Neural cell (in vitro differentiated cells): Measurements from ENCODE around the gene HPN. TPM values are rescaled to one million over a fixed set of nuclear protein-coding genes. Genes with fewer than 3 reads are reported as not detected.

ENCODE experiments used
- H2AFZ ChIP-seq: fragments of 200-600, 300-800 bp; sonication (generic), shearing (Covaris generic); 2 replicates; pipeline ENCODE4 v1.6.0; 2014; ENCODE audit warnings: low read depth, mild to moderate bottlenecking, antibody characterized with exemption, low read length, moderate library complexity
- H3F3A ChIP-seq: fragments of 200-600 bp; shearing (Covaris generic); 2 replicates; pipeline ENCODE4 v1.6.1; 2016; ENCODE audit warnings: mild to moderate bottlenecking, moderate library complexity, mixed read lengths, antibody characterized with exemption, low read length; ENCODE audit not compliant: insufficient read depth, poor library complexity, severe bottlenecking
- H3K27ac ChIP-seq: fragments of 200-600, 300-800 bp; sonication (generic), shearing (Covaris generic); 2 replicates; pipeline ENCODE4 v1.5.1; 2014; ENCODE audit warnings: mild to moderate bottlenecking, low read length, moderate library complexity
- H3K27me3 ChIP-seq: fragments of 300-800, 200-600 bp; sonication (generic), shearing (Covaris generic); 2 replicates; pipeline ENCODE4 v1.6.0; 2014; ENCODE audit warnings: mild to moderate bottlenecking, low read depth, low read length, moderate library complexity; ENCODE audit not compliant: insufficient read depth
- H3K36me3 ChIP-seq: fragments of 300-800, 200-600 bp; sonication (generic), shearing (Covaris generic); 2 replicates; pipeline ENCODE4 v1.5.1; 2014; ENCODE audit warnings: mild to moderate bottlenecking, antibody characterized with exemption, low read length, moderate library complexity; ENCODE audit not compliant: insufficient read depth
- H3K4me2 ChIP-seq: fragments of 300-800, 200-600 bp; sonication (generic), shearing (Covaris generic); 2 replicates; pipeline ENCODE4 v1.6.0; 2014; ENCODE audit warnings: mild to moderate bottlenecking, low read length
- H3K4me3 ChIP-seq: fragments of 300-800, 200-600 bp; sonication (generic), shearing (Covaris generic); 2 replicates; pipeline ENCODE4 v1.5.1; 2014; ENCODE audit warnings: mild to moderate bottlenecking, low read length, moderate library complexity
- H3K79me2 ChIP-seq: fragments of 200-600 bp; shearing (Covaris generic); replicated peaks from 2 replicates; pipeline ENCODE4 v1.6.0; 2014; ENCODE audit warnings: mild to moderate bottlenecking, low read length, moderate library complexity; ENCODE audit not compliant: insufficient read depth
- H3K9ac ChIP-seq: fragments of 300-800, 200-600 bp; sonication (generic), shearing (Covaris generic); 2 replicates; pipeline ENCODE4 v1.6.1; 2016; ENCODE audit warnings: mild to moderate bottlenecking, low read length, mixed read lengths
- H3K9me2 ChIP-seq: fragments of 200-600 bp; shearing (Covaris generic); 2 replicates; pipeline ENCODE4 v1.6.1; 2016; ENCODE audit warnings: mild to moderate bottlenecking, low read length, mixed read lengths; ENCODE audit not compliant: insufficient read depth
- H3K9me3 ChIP-seq: fragments of 200-600, 300-800 bp; sonication (generic), shearing (Covaris generic); 2 replicates; pipeline ENCODE4 v1.6.1; 2016; ENCODE audit warnings: mild to moderate bottlenecking, mixed run types, low read length, moderate library complexity, mixed read lengths
- H4K20me1 ChIP-seq: fragments of 200-600 bp; shearing (Covaris generic); 2 replicates; pipeline ENCODE4 v1.6.1; 2016; ENCODE audit warnings: mild to moderate bottlenecking, mixed run types; ENCODE audit not compliant: insufficient read depth
- EP300 ChIP-seq: fragments of 450-650 bp; conservative IDR thresholded peaks from 2 replicates; pipeline ENCODE4 v1.6.1; 2014; ENCODE audit warnings: antibody characterized with exemption, mild to moderate bottlenecking, moderate library complexity; ENCODE audit not compliant: poor library complexity, severe bottlenecking
- EZH2 ChIP-seq: fragments of 200-600, 300-800 bp; shearing (Covaris generic), sonication (generic); IDR thresholded peaks from 2 replicates; pipeline ENCODE4 v1.6.1; 2014; ENCODE audit warnings: antibody characterized with exemption, low read length, borderline replicate concordance, mild to moderate bottlenecking; ENCODE audit not compliant: insufficient read depth, poor library complexity, severe bottlenecking
- MXI1 ChIP-seq: fragments of 450-650 bp; conservative IDR thresholded peaks from 2 replicates; pipeline ENCODE4 v1.6.1; 2014; ENCODE audit warnings: antibody characterized with exemption, mild to moderate bottlenecking; ENCODE audit not compliant: poor library complexity, severe bottlenecking
- POLR2AphosphoS5 ChIP-seq: IDR thresholded peaks from 2 replicates; pipeline ENCODE4 v1.6.1; 2012
- RAD21 ChIP-seq: fragments of 450-650 bp; conservative IDR thresholded peaks from 2 replicates; pipeline ENCODE4 v1.6.1; 2014; ENCODE audit warnings: antibody characterized with exemption, mild to moderate bottlenecking, moderate library complexity
- SMC3 ChIP-seq: fragments of 450-650 bp; conservative IDR thresholded peaks from 2 replicates; pipeline ENCODE4 v1.6.1; 2014; ENCODE audit warnings: antibody characterized with exemption, mild to moderate bottlenecking, moderate library complexity; ENCODE audit not compliant: poor library complexity
- TAF1 ChIP-seq: IDR thresholded peaks from 2 replicates; pipeline ENCODE4 v1.6.1; 2012; ENCODE audit warnings: low read depth
- polyA plus RNA-seq: library from polyadenylated mRNA; depleted of rRNA; stranded (reverse); fragments of >200 nt; gene quantifications from 2 replicates; pipeline ENCODE4 v1.2.3, GENCODE V29; 2014
- TF ChIP-seq, protein P1 (sequence below): fragments of 450-650 bp; IDR thresholded peaks from 2 replicates; pipeline ENCODE4 v1.5.1; 2014; ENCODE audit warnings: antibody characterized with exemption, mild to moderate bottlenecking, moderate library complexity; ENCODE audit not compliant: poor library complexity, severe bottlenecking
- TF ChIP-seq, protein P2 (sequence below): IDR thresholded peaks from 2 replicates; pipeline ENCODE4 v1.6.1; 2012; ENCODE audit warnings: borderline replicate concordance

The HPN gene
- polyA plus RNA-seq, 1 donor from 2014 or later = 0.15 TPM

GRCh38 chr19:35076026-35076370 lies 34.5 kb downstream of the HPN start:
- no peaks in the 10 kb centered on the region for H3K79me2 ChIP-seq
- no peak overlapping the region for H3K27ac ChIP-seq
- no peak overlapping the region for H3K9ac ChIP-seq
- no peaks in the 10 kb centered on the region for H3K36me3 ChIP-seq
- no peak overlapping the region for H2AFZ ChIP-seq
- H4K20me1 ChIP-seq = no peaks in the 10 kb centered on the region
- H3K9me2 ChIP-seq = no peaks in the 10 kb centered on the region
- TF ChIP-seq EP300 = no peak
- TF ChIP-seq MXI1 = no peak
- TF ChIP-seq TAF1 = no peak
- TF ChIP-seq RAD21 = no peak
- TF ChIP-seq, protein P1, sequence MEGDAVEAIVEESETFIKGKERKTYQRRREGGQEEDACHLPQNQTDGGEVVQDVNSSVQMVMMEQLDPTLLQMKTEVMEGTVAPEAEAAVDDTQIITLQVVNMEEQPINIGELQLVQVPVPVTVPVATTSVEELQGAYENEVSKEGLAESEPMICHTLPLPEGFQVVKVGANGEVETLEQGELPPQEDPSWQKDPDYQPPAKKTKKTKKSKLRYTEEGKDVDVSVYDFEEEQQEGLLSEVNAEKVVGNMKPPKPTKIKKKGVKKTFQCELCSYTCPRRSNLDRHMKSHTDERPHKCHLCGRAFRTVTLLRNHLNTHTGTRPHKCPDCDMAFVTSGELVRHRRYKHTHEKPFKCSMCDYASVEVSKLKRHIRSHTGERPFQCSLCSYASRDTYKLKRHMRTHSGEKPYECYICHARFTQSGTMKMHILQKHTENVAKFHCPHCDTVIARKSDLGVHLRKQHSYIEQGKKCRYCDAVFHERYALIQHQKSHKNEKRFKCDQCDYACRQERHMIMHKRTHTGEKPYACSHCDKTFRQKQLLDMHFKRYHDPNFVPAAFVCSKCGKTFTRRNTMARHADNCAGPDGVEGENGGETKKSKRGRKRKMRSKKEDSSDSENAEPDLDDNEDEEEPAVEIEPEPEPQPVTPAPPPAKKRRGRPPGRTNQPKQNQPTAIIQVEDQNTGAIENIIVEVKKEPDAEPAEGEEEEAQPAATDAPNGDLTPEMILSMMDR = no peak
- TF ChIP-seq EZH2 = no peak
- no peak for TF ChIP-seq POLR2AphosphoS5
- TF ChIP-seq, protein P2, sequence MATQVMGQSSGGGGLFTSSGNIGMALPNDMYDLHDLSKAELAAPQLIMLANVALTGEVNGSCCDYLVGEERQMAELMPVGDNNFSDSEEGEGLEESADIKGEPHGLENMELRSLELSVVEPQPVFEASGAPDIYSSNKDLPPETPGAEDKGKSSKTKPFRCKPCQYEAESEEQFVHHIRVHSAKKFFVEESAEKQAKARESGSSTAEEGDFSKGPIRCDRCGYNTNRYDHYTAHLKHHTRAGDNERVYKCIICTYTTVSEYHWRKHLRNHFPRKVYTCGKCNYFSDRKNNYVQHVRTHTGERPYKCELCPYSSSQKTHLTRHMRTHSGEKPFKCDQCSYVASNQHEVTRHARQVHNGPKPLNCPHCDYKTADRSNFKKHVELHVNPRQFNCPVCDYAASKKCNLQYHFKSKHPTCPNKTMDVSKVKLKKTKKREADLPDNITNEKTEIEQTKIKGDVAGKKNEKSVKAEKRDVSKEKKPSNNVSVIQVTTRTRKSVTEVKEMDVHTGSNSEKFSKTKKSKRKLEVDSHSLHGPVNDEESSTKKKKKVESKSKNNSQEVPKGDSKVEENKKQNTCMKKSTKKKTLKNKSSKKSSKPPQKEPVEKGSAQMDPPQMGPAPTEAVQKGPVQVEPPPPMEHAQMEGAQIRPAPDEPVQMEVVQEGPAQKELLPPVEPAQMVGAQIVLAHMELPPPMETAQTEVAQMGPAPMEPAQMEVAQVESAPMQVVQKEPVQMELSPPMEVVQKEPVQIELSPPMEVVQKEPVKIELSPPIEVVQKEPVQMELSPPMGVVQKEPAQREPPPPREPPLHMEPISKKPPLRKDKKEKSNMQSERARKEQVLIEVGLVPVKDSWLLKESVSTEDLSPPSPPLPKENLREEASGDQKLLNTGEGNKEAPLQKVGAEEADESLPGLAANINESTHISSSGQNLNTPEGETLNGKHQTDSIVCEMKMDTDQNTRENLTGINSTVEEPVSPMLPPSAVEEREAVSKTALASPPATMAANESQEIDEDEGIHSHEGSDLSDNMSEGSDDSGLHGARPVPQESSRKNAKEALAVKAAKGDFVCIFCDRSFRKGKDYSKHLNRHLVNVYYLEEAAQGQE = no peak
- no peak for TF ChIP-seq SMC3
- no peaks in the 10 kb centered on the region for H3K27me3 ChIP-seq
- H3K4me3 ChIP-seq = no peak overlapping the region
- no peak overlapping the region for H3K4me2 ChIP-seq
- no peaks in the 10 kb centered on the region for H3K9me3 ChIP-seq
- no peaks in the 10 kb centered on the region for H3F3A ChIP-seq

GRCh38 chr19:35076657-35077056 lies 35.1 kb downstream of the HPN start:
- Histone ChIP-seq H3K27me3 (no peaks in the 10 kb centered on the region), H2AFZ (no peak overlapping the region), H3K36me3 (no peaks in the 10 kb centered on the region), H4K20me1 (no peaks in the 10 kb centered on the region), H3K9me2 (no peaks in the 10 kb centered on the region), H3K4me3 (no peak overlapping the region), H3K79me2 (no peaks in the 10 kb centered on the region), H3K4me2 (no peak overlapping the region), H3K9ac (no peak overlapping the region), H3K9me3 (no peaks in the 10 kb centered on the region), H3F3A (no peaks in the 10 kb centered on the region), H3K27ac (no peak overlapping the region)
- TF ChIP-seq POLR2AphosphoS5 (no peak), EP300 (no peak), SMC3 (no peak), EZH2 (no peak), RAD21 (no peak), MXI1 (no peak), TAF1 (no peak)
- TF ChIP-seq, protein P1 = no peak
- TF ChIP-seq, protein P2 = no peak
